Right cardiac atrium (tissue), 5 donors: ENCODE measurements around the gene EHMT1. TPM values are rescaled to one million over a fixed set of nuclear protein-coding genes. Genes with fewer than 3 reads are reported as not detected.

Source experiments
- ATAC-seq, 2 donors: fragments of 200-7000 bp; cut with Tn5 transposase; one replicate each; pipeline versions ENCODE4 v1.8.0 to v1.9.1; 2020; ENCODE audit warnings: moderate library complexity in 2 of 2, mild to moderate bottlenecking in 1 of 2
- DNase-seq, 3 donors: peaks; one replicate each; pipeline ENCODE4 v3.0.0-alpha.2; 2020
- H3K27ac ChIP-seq: one replicate; pipeline ENCODE4 v1.5.1; 2013; ENCODE audit warnings: mild to moderate bottlenecking, low read length, control low read depth, moderate library complexity
- H3K27me3 ChIP-seq: one replicate; pipeline ENCODE4 v1.6.1; 2013; ENCODE audit not compliant: control insufficient read depth, insufficient read depth
- H3K4me1 ChIP-seq: one replicate; pipeline ENCODE4 v1.6.1; 2013; ENCODE audit warnings: low read length; ENCODE audit not compliant: control insufficient read depth, insufficient read depth
- H3K4me3 ChIP-seq: one replicate; pipeline ENCODE4 v1.5.1; 2013; ENCODE audit warnings: low read length, control low read depth
- H3K9me3 ChIP-seq: one replicate; pipeline ENCODE4 v1.6.1; 2013; ENCODE audit warnings: low read length; ENCODE audit not compliant: control insufficient read depth
- WGBS: extraction: QIAGEN DNeasy Blood & Tissue Kit; methylation state at CpG from one replicate; pipeline ENCODE4 v1.1.7; 2013; 5-methylcytosine and 5-hydroxymethylcytosine counted together
- intact Hi-C, 4 donors: fragments of 100-400 bp; cut with DNase I; formaldehyde crosslinking; loops; one replicate each; pipeline versions ENCODE4 v1.11.0 to v1.14.0; 2022 to 2023
- polyA plus RNA-seq: library from polyadenylated mRNA; stranded (reverse); fragments of 200-250 nt; gene quantifications from one replicate; pipeline ENCODE4 v1.2.3, GENCODE V29; 2013
- total RNA-seq, 4 donors: library from RNA; stranded (reverse); fragmentation: NEBNext Ultra II Directional; extraction: Animal tissue kit (Norgen Biotek cat#: 25700); gene quantifications; one replicate each; pipeline ENCODE4 v1.2.1, GENCODE V29; 2021
- donor health status: healthy with polysubstance abuse.
- donor health status: DM: no; HTN: yes; CAD: no.
- donor health status: DM: no; HTN: no; CAD: no.
- donor health status: DM: no; HTN: yes; CAD: no; lungs with severe emphysema.
- donor health status: DM: yes; HTN: yes; CAD: no.

The EHMT1 gene
- total and polyA plus RNA-seq, 5 donors, result 23.3 to 38.6 (median 36.0) TPM

- WGBS, result 85% methylated on average over 21 of the region's 21 CpGs
- ATAC-seq, result peak in 1 of 2 donors; percentile 18
- intact Hi-C loops, result no loop called here
- Histone ChIP-seq H3K4me1 (no peaks in the 10 kb centered on the region), H3K9me3 (no peaks in the 10 kb centered on the region), H3K27ac (no peak overlapping the region), H3K27me3 (no peaks in the 10 kb centered on the region), H3K4me3 (no peak overlapping the region)
- peak in 1 of 3 donors; percentile 63 for DNase-seq
These were observed 209.9 kb downstream of the EHMT1 start for GRCh38 chr9:137828527-137829259.

- 93% methylated on average over 14 of the region's 14 CpGs for WGBS
- Histone ChIP-seq H3K4me1 (no peaks in the 10 kb centered on the region), H3K27me3 (no peaks in the 10 kb centered on the region), H3K27ac (no peak overlapping the region), H3K9me3 (no peaks in the 10 kb centered on the region), H3K4me3 (no peak overlapping the region)
- intact Hi-C loops, result no loop called here
- ATAC-seq (no peak), DNase-seq (peak in 1 of 3 donors; percentile 30)
These were observed 210.6 kb downstream of the EHMT1 start for GRCh38 chr9:137829260-137829996.

- DNase-seq (peak in 1 of 3 donors; percentile 35), ATAC-seq (no peak)
- intact Hi-C loops, result no loop called here
- WGBS, result 94% methylated on average over 20 of the region's 20 CpGs
- Histone ChIP-seq H3K9me3 (no peaks in the 10 kb centered on the region), H3K27me3 (no peaks in the 10 kb centered on the region), H3K27ac (no peak overlapping the region), H3K4me1 (no peaks in the 10 kb centered on the region), H3K4me3 (no peak overlapping the region)
These were observed 213.4 kb downstream of the EHMT1 start for GRCh38 chr9:137832191-137832700.

- ATAC-seq, result no peak
- peak in 1 of 3 donors; percentile 50 for DNase-seq
- no peaks in the 10 kb centered on the region for H3K27me3 ChIP-seq
- H3K27ac ChIP-seq, result no peak overlapping the region
- H3K9me3 ChIP-seq, result no peaks in the 10 kb centered on the region
- 96% methylated on average over 44 of the region's 44 CpGs for WGBS
- no peaks in the 10 kb centered on the region for H3K4me1 ChIP-seq
- no peak overlapping the region for H3K4me3 ChIP-seq
- intact Hi-C loops, result no loop called here
These were observed 214.2 kb downstream of the EHMT1 start for GRCh38 chr9:137832830-137833590.

- peak; percentile 10 to 34 for ATAC-seq
- Histone ChIP-seq H3K9me3 (no peaks in the 10 kb centered on the region), H3K4me1 (no peaks in the 10 kb centered on the region), H3K27me3 (no peaks in the 10 kb centered on the region), H3K4me3 (no peak overlapping the region), H3K27ac (no peak overlapping the region)
- 97% methylated on average over 73 of the region's 73 CpGs for WGBS
- peak in 1 of 3 donors; percentile 35 for DNase-seq
- intact Hi-C loops, result no loop called here
These were observed 215.2 kb downstream of the EHMT1 start for GRCh38 chr9:137833721-137834613.

GRCh38 chr9:137834846-137835546, 216.2 kb downstream of the EHMT1 start:
- no peak overlapping the region for H3K27ac ChIP-seq
- intact Hi-C loops, result no loop called here
- 97% methylated on average over 66 of the region's 66 CpGs for WGBS
- no peak overlapping the region for H3K4me3 ChIP-seq
- ATAC-seq (no peak), DNase-seq (no peak)
- H3K4me1 ChIP-seq, result no peaks in the 10 kb centered on the region
- H3K27me3 ChIP-seq, result no peaks in the 10 kb centered on the region
- H3K9me3 ChIP-seq, result no peaks in the 10 kb centered on the region

- intact Hi-C loops, result no loop called here
- Histone ChIP-seq H3K9me3 (no peaks in the 10 kb centered on the region), H3K27me3 (no peaks in the 10 kb centered on the region), H3K4me3 (no peak overlapping the region), H3K27ac (no peak overlapping the region), H3K4me1 (no peaks in the 10 kb centered on the region)
- ATAC-seq (no peak), DNase-seq (peak in 1 of 3 donors; percentile 34)
- WGBS, result 92% methylated on average over 28 of the region's 28 CpGs
These were observed 217.5 kb downstream of the EHMT1 start for GRCh38 chr9:137836151-137836830.

- intact Hi-C loops, result no loop called here
- H3K9me3 ChIP-seq, result no peaks in the 10 kb centered on the region
- H3K27me3 ChIP-seq, result no peaks in the 10 kb centered on the region
- H3K27ac ChIP-seq, result no peak overlapping the region
- no peak overlapping the region for H3K4me3 ChIP-seq
- DNase-seq (peak in 1 of 3 donors; percentile 55), ATAC-seq (peak in 1 of 2 donors; percentile 11)
- WGBS, result 76% methylated on average over 12 of the region's 12 CpGs
- no peaks in the 10 kb centered on the region for H3K4me1 ChIP-seq
These were observed 218.0 kb downstream of the EHMT1 start for GRCh38 chr9:137836831-137837241.

GRCh38 chr9:137837345-137838278, 218.8 kb downstream of the EHMT1 start:
- no peak overlapping the region for H3K4me3 ChIP-seq
- WGBS, result 92% methylated on average over 20 of the region's 20 CpGs
- intact Hi-C loops, result no loop called here
- DNase-seq (peak in 1 of 3 donors; percentile 39), ATAC-seq (peak in 1 of 2 donors; percentile 25)
- no peaks in the 10 kb centered on the region for H3K9me3 ChIP-seq
- H3K27ac ChIP-seq, result no peak overlapping the region
- no peaks in the 10 kb centered on the region for H3K27me3 ChIP-seq
- H3K4me1 ChIP-seq, result no peaks in the 10 kb centered on the region
